Effector memory CD4-positive, alpha-beta T cell (primary cell): ENCODE data around the gene ANKRD31.
"Not testable (repeated sequence)": the region's sequence is repeated elsewhere in the genome, so short reads cannot be mapped to it uniquely, and the experiment has no call there.

ENCODE experiments used
- DNase-seq, 3 donors: peaks; one replicate each; pipeline ENCODE4 v3.0.0-alpha.2; 2020
- H3K27ac ChIP-seq: 2 replicates; pipeline ENCODE4 v1.7.0; 2013; ENCODE audit warnings: mild to moderate bottlenecking, low read length, moderate library complexity; ENCODE audit not compliant: insufficient read depth, poor library complexity, severe bottlenecking
- H3K27me3 ChIP-seq: replicated peaks from 2 replicates; pipeline ENCODE4 v1.7.0; 2013; ENCODE audit warnings: mild to moderate bottlenecking, low read length; ENCODE audit not compliant: insufficient read depth, control insufficient read depth, poor library complexity, severe bottlenecking
- H3K36me3 ChIP-seq: 2 replicates; pipeline ENCODE4 v1.7.0; 2013; ENCODE audit warnings: mild to moderate bottlenecking, low read length, moderate library complexity; ENCODE audit not compliant: control insufficient read depth, insufficient read depth
- H3K4me1 ChIP-seq: 2 replicates; pipeline ENCODE4 v1.7.0; 2013; ENCODE audit warnings: low read length, mild to moderate bottlenecking; ENCODE audit not compliant: control insufficient read depth, insufficient read depth, poor library complexity, severe bottlenecking
- H3K4me3 ChIP-seq: 2 replicates; pipeline ENCODE4 v1.7.0; 2013; ENCODE audit warnings: low read length, low read depth, mild to moderate bottlenecking; ENCODE audit not compliant: insufficient read depth, poor library complexity, severe bottlenecking
- H3K9me3 ChIP-seq: 2 replicates; pipeline ENCODE4 v1.7.0; 2013; ENCODE audit warnings: mild to moderate bottlenecking, low read length, moderate library complexity; ENCODE audit not compliant: control insufficient read depth

ANKRD31 gene

GRCh38 chr5:75235711-75236110 lies 967 bp downstream of the ANKRD31 start:
- Histone ChIP-seq H3K27ac (no peak overlapping the region), H3K9me3 (no peaks in the 10 kb centered on the region), H3K4me3 (no peak overlapping the region), H3K4me1 (peaks cover 3% of the 10 kb centered on the region), H3K27me3 (no peaks in the 10 kb centered on the region), H3K36me3 (no peaks in the 10 kb centered on the region)
- DNase-seq, result no peak

- no peaks in the 10 kb centered on the region for H3K36me3 ChIP-seq
- no peaks in the 10 kb centered on the region for H3K9me3 ChIP-seq
- DNase-seq, result no peak
- H3K4me1 ChIP-seq, result peaks cover 3% of the 10 kb centered on the region
- H3K4me3 ChIP-seq, result no peak overlapping the region
- H3K27ac ChIP-seq, result no peak overlapping the region
- no peaks in the 10 kb centered on the region for H3K27me3 ChIP-seq
These were observed 2.4 kb downstream of the ANKRD31 start for GRCh38 chr5:75234251-75234650.

- Histone ChIP-seq H3K36me3 (no peaks in the 10 kb centered on the region), H3K27ac (no peak overlapping the region), H3K27me3 (no peaks in the 10 kb centered on the region), H3K4me1 (no peaks in the 10 kb centered on the region), H3K9me3 (no peaks in the 10 kb centered on the region), H3K4me3 (no peak overlapping the region)
- DNase-seq, result no peak
These were observed 9.8 kb downstream of the ANKRD31 start for GRCh38 chr5:75226916-75227315.

GRCh38 chr5:75225506-75225905 lies 11.2 kb downstream of the ANKRD31 start:
- no peak for DNase-seq

GRCh38 chr5:75220787-75221186 lies 15.9 kb downstream of the ANKRD31 start:
- not testable (repeated sequence) for H3K27ac ChIP-seq, DNase-seq, H3K27me3 ChIP-seq, H3K4me1 ChIP-seq, H3K9me3 ChIP-seq, H3K36me3 ChIP-seq, H3K4me3 ChIP-seq

More at GRCh38 chr5:75225506-75225905, 11.2 kb downstream of the ANKRD31 start:
- H3K4me1 ChIP-seq, result no peaks in the 10 kb centered on the region
- H3K4me3 ChIP-seq, result no peak overlapping the region
- H3K27me3 ChIP-seq, result no peaks in the 10 kb centered on the region
- H3K9me3 ChIP-seq, result no peaks in the 10 kb centered on the region
- no peak overlapping the region for H3K27ac ChIP-seq
- no peaks in the 10 kb centered on the region for H3K36me3 ChIP-seq

- Histone ChIP-seq H3K4me1 (no peaks in the 10 kb centered on the region), H3K9me3 (no peaks in the 10 kb centered on the region), H3K27me3 (no peaks in the 10 kb centered on the region), H3K4me3 (no peak overlapping the region), H3K27ac (no peak overlapping the region), H3K36me3 (no peaks in the 10 kb centered on the region)
- no peak for DNase-seq
These were observed 21.8 kb downstream of the ANKRD31 start for GRCh38 chr5:75214928-75215327.

- Histone ChIP-seq H3K9me3 (no peaks in the 10 kb centered on the region), H3K4me3 (no peak overlapping the region), H3K27ac (no peak overlapping the region), H3K36me3 (no peaks in the 10 kb centered on the region), H3K27me3 (no peaks in the 10 kb centered on the region), H3K4me1 (no peaks in the 10 kb centered on the region)
- DNase-seq, result no peak
These were observed 22.3 kb downstream of the ANKRD31 start for GRCh38 chr5:75214409-75214808.

GRCh38 chr5:75203604-75204003 lies 33.1 kb downstream of the ANKRD31 start:
- no peaks in the 10 kb centered on the region for H3K36me3 ChIP-seq
- H3K9me3 ChIP-seq, result no peaks in the 10 kb centered on the region
- no peak for DNase-seq
- H3K4me3 ChIP-seq, result no peak overlapping the region
- H3K27ac ChIP-seq, result no peak overlapping the region
- no peaks in the 10 kb centered on the region for H3K27me3 ChIP-seq
- H3K4me1 ChIP-seq, result no peaks in the 10 kb centered on the region

GRCh38 chr5:75202935-75203334 lies 33.7 kb downstream of the ANKRD31 start:
- Histone ChIP-seq H3K27ac (no peak overlapping the region), H3K27me3 (no peaks in the 10 kb centered on the region), H3K4me3 (no peak overlapping the region), H3K4me1 (no peaks in the 10 kb centered on the region), H3K36me3 (no peaks in the 10 kb centered on the region), H3K9me3 (no peaks in the 10 kb centered on the region)
- DNase-seq, result no peak

GRCh38 chr5:75200776-75201175 lies 35.9 kb downstream of the ANKRD31 start:
- Histone ChIP-seq H3K4me1 (no peaks in the 10 kb centered on the region), H3K36me3 (no peaks in the 10 kb centered on the region), H3K27ac (no peak overlapping the region), H3K9me3 (no peaks in the 10 kb centered on the region), H3K27me3 (no peaks in the 10 kb centered on the region), H3K4me3 (no peak overlapping the region)
- no peak for DNase-seq

- Histone ChIP-seq H3K9me3 (no peaks in the 10 kb centered on the region), H3K27me3 (no peaks in the 10 kb centered on the region), H3K36me3 (no peaks in the 10 kb centered on the region), H3K4me3 (no peak overlapping the region), H3K27ac (no peak overlapping the region), H3K4me1 (no peaks in the 10 kb centered on the region)
- no peak for DNase-seq
These were observed 36.7 kb downstream of the ANKRD31 start for GRCh38 chr5:75199946-75200345.
